ENCODE data around the gene MOCOS.
"Not testable (repeated sequence)": the region's sequence is repeated elsewhere in the genome, so short reads cannot be mapped to it uniquely, and the experiment has no call there.

Gene MOCOS

DNA sequence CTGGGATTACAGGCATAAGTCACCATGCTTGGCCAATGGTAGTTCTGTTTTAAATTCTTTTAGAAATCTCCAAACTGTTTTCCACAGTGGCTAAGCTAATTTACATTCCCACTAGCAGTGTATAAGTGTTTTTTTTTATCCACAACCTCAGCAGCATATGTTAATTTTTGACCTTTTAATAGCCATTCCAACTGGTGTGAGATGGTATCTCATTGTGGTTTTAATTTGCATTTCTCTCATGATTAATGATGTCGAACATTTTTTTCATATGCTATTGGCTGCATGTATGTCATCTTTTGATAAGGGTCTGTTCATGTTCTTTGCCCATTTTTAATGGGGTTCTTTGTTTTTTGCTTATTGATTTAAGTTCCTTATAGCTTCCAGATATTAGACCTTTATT, 20.0 kb downstream of the MOCOS start:
- Mint-ChIP-seq H3K4me1 (ENCODE audit: low read depth) (no peaks in the 10 kb centered on the region), H3K9me3 (peaks cover 6% of the 10 kb centered on the region), H3K27ac (no peak overlapping the region), H3K27me3 (no peaks in the 10 kb centered on the region), H3K4me3 (no peak overlapping the region), H3K36me3 (ENCODE audit: low read depth) (no peaks in the 10 kb centered on the region)

DNA sequence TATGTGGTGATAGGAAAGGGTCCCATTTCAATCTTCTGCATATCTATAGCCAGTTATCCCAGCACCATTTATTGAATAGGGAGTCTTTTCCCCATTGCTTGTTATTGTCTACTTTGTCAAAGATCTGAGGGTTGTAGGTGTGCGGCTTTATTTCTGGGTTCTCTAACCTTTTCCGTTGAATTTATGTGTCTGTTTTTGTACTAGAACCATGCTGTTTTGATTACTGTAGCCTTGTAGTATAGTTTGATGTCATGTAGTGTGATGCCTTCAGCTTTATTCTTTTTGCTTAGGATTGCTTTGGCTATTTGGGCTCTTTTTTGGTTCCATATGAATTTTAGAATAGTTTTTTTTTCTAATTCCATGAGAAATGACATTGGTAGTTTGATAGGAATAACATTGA, 20.7 kb downstream of the MOCOS start:
- H3K27me3 Mint-ChIP-seq; H3K4me1 Mint-ChIP-seq (ENCODE audit: low read depth); H3K9me3 Mint-ChIP-seq; H3K36me3 Mint-ChIP-seq (ENCODE audit: low read depth); H3K4me3 Mint-ChIP-seq; H3K27ac Mint-ChIP-seq: not testable (repeated sequence)

DNA sequence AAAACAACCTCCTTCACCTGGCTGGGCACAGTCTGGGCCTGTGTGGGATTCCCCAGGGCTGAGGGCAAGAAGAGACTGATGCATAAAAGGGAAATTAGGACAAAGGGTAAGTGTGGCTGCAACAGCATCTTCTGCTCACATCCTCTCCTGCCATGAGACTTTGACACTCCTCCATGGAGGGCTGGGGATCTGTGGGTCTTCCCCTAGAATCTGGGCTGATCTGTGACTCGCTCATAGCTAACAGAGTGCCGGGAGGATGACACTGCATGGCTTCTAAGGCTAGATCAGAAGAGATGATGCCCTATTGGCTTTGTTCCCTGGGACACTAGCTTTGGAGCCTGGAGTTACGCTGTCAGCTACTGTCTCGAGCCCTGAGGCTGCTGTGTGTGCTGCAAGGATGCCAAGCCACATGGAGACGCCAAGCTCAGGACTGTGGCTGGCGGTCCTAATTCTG, 24.3 kb downstream of the MOCOS start:
- Mint-ChIP-seq H3K27ac (no peak overlapping the region), H3K4me1 (ENCODE audit: low read depth) (no peaks in the 10 kb centered on the region), H3K4me3 (no peak overlapping the region), H3K9me3 (peaks cover 6% of the 10 kb centered on the region), H3K36me3 (ENCODE audit: low read depth) (no peaks in the 10 kb centered on the region), H3K27me3 (no peaks in the 10 kb centered on the region)

GRCh38 chr18:36212301-36213171, 25.2 kb downstream of the MOCOS start:
- peaks cover 6% of the 10 kb centered on the region for H3K9me3 Mint-ChIP-seq

DNA sequence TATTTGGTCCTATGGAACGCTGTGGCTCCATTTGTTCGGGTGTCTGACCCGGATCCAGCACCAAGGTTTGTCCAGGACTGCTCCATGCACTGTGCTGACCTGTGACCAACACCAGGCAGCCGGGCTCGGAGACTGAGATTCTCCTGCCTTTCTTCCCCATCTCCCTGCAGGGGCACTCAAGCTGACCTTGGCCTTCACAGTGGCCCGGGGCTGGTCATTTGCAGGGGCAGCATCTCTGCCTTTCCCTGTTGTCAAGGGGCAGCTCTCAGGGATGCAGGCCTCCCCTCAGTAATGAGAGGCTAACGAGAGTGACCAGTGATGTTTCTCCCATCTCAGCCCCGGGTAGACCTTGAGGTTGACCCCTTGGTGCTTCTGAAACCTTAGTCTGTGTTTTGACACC, 27.5 kb downstream of the MOCOS start:
- Mint-ChIP-seq H3K4me3 (no peak overlapping the region), H3K4me1 (ENCODE audit: low read depth) (no peaks in the 10 kb centered on the region), H3K9me3 (no peaks in the 10 kb centered on the region), H3K27me3 (no peaks in the 10 kb centered on the region), H3K36me3 (ENCODE audit: low read depth) (no peaks in the 10 kb centered on the region), H3K27ac (no peak overlapping the region)

More at GRCh38 chr18:36212301-36213171, 25.2 kb downstream of the MOCOS start:
- no peaks in the 10 kb centered on the region for H3K4me1 Mint-ChIP-seq (ENCODE audit: low read depth)
- no peaks in the 10 kb centered on the region for H3K27me3 Mint-ChIP-seq
- H3K4me3 Mint-ChIP-seq = no peak overlapping the region
- H3K27ac Mint-ChIP-seq = no peak overlapping the region
- H3K36me3 Mint-ChIP-seq (ENCODE audit: low read depth) = no peaks in the 10 kb centered on the region

GRCh38 chr18:36215577-36215976, 28.3 kb downstream of the MOCOS start:
- Mint-ChIP-seq H3K4me3 (no peak overlapping the region), H3K4me1 (ENCODE audit: low read depth) (no peaks in the 10 kb centered on the region), H3K36me3 (ENCODE audit: low read depth) (no peaks in the 10 kb centered on the region), H3K9me3 (no peaks in the 10 kb centered on the region), H3K27me3 (no peaks in the 10 kb centered on the region), H3K27ac (no peak overlapping the region)

GRCh38 chr18:36217348-36217747, 30.1 kb downstream of the MOCOS start:
- no peaks in the 10 kb centered on the region for H3K4me1 Mint-ChIP-seq (ENCODE audit: low read depth)
- no peaks in the 10 kb centered on the region for H3K36me3 Mint-ChIP-seq (ENCODE audit: low read depth)
- no peak overlapping the region for H3K27ac Mint-ChIP-seq
- no peak overlapping the region for H3K4me3 Mint-ChIP-seq
- no peaks in the 10 kb centered on the region for H3K9me3 Mint-ChIP-seq
- no peaks in the 10 kb centered on the region for H3K27me3 Mint-ChIP-seq

DNA sequence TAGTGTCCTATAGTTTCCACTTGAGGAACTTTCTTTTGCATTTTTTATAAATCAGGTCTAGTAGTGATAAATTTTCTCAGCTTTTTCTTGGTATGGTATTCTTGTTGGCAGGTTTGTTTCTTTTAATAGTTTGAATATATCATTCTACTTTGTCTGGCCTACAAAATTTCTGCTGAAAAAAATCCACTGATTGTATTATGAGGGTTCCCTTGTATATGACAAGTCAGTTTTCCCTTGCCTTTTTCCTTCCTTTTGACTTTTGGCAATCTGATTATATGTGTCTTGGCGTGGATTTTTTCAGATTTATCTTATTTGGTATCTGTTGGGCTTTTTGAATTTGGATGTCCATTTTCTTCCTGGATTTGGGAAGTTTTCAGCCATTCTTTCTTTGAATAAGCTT, 41.9 kb downstream of the MOCOS start:
- no peak overlapping the region for H3K27ac Mint-ChIP-seq
- H3K9me3 Mint-ChIP-seq = peaks cover 29% of the 10 kb centered on the region
- peaks cover 6% of the 10 kb centered on the region for H3K36me3 Mint-ChIP-seq (ENCODE audit: low read depth)
- H3K27me3 Mint-ChIP-seq = peaks cover 22% of the 10 kb centered on the region
- no peaks in the 10 kb centered on the region for H3K4me1 Mint-ChIP-seq (ENCODE audit: low read depth)
- no peak overlapping the region for H3K4me3 Mint-ChIP-seq

GRCh38 chr18:36240510-36240909, 53.2 kb downstream of the MOCOS start:
- Mint-ChIP-seq H3K9me3 (peaks cover 13% of the 10 kb centered on the region), H3K27me3 (peaks cover 25% of the 10 kb centered on the region)
- H3K4me3 Mint-ChIP-seq; H3K36me3 Mint-ChIP-seq (ENCODE audit: low read depth); H3K4me1 Mint-ChIP-seq (ENCODE audit: low read depth); H3K27ac Mint-ChIP-seq: not testable (repeated sequence)

GRCh38 chr18:36241831-36242230, 54.5 kb downstream of the MOCOS start:
- peaks cover 22% of the 10 kb centered on the region for H3K9me3 Mint-ChIP-seq
- H3K27me3 Mint-ChIP-seq = peaks cover 35% of the 10 kb centered on the region
- no peaks in the 10 kb centered on the region for H3K4me1 Mint-ChIP-seq (ENCODE audit: low read depth)

DNA sequence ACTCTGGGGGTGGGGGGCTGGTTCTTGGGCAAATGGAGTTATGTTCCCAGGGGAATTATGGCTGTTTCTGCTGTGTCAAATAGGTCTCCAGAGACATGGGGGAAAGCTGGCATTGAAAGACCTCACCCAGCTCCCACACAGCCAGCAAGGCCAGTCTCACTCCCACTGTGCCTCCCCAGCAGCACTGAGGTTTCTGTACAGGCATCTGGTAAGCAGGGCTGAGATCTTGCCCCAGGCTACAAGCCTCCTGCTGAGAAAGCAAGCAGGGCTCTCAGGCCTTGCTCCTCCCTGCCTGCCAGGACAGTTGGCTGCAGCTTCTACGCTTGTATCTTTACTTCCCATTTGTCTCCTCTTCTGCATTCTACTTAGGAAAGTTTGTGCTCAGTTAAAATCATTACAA, 59.7 kb downstream of the MOCOS start:
- no peak overlapping the region for H3K4me3 Mint-ChIP-seq
- H3K36me3 Mint-ChIP-seq (ENCODE audit: low read depth) = no peaks in the 10 kb centered on the region
- H3K27ac Mint-ChIP-seq = no peak overlapping the region
- peaks cover 25% of the 10 kb centered on the region for H3K9me3 Mint-ChIP-seq
- no peaks in the 10 kb centered on the region for H3K4me1 Mint-ChIP-seq (ENCODE audit: low read depth)
- peaks cover 54% of the 10 kb centered on the region for H3K27me3 Mint-ChIP-seq

More at GRCh38 chr18:36241831-36242230, 54.5 kb downstream of the MOCOS start:
- no peak overlapping the region for H3K27ac Mint-ChIP-seq
- no peaks in the 10 kb centered on the region for H3K36me3 Mint-ChIP-seq (ENCODE audit: low read depth)
- H3K4me3 Mint-ChIP-seq = no peak overlapping the region

DNA sequence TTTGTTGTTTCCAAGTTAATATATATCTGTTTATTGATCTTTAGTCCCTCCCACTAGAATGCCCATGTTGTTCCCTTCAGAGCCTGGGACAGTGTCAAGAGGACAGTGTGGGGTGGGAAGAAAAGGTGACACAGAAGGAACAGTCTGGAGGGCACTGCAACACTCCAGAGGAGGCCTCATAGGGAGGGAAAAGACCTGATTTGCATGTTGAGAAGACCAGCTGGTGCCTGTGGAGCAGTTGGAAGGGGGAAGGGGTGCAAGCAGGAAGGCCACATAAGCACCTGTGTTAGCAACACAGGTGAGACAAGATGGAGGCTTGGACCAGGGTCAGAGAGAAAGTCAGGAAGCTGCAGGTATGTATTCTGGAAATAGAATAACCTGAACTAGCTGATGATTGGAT, 62.1 kb downstream of the MOCOS start:
- no peak overlapping the region for H3K27ac Mint-ChIP-seq
- H3K4me1 Mint-ChIP-seq (ENCODE audit: low read depth) = no peaks in the 10 kb centered on the region
- no peaks in the 10 kb centered on the region for H3K36me3 Mint-ChIP-seq (ENCODE audit: low read depth)
- no peak overlapping the region for H3K4me3 Mint-ChIP-seq
- peaks cover 19% of the 10 kb centered on the region for H3K9me3 Mint-ChIP-seq
- peaks cover 39% of the 10 kb centered on the region for H3K27me3 Mint-ChIP-seq

- Mint-ChIP-seq H3K36me3 (ENCODE audit: low read depth) (no peaks in the 10 kb centered on the region), H3K4me3 (no peak overlapping the region), H3K27ac (no peak overlapping the region), H3K9me3 (peaks cover 10% of the 10 kb centered on the region), H3K4me1 (ENCODE audit: low read depth) (no peaks in the 10 kb centered on the region), H3K27me3 (peaks cover 30% of the 10 kb centered on the region)
Observed at GRCh38 chr18:36250827-36251226, 63.5 kb downstream of the MOCOS start.

DNA sequence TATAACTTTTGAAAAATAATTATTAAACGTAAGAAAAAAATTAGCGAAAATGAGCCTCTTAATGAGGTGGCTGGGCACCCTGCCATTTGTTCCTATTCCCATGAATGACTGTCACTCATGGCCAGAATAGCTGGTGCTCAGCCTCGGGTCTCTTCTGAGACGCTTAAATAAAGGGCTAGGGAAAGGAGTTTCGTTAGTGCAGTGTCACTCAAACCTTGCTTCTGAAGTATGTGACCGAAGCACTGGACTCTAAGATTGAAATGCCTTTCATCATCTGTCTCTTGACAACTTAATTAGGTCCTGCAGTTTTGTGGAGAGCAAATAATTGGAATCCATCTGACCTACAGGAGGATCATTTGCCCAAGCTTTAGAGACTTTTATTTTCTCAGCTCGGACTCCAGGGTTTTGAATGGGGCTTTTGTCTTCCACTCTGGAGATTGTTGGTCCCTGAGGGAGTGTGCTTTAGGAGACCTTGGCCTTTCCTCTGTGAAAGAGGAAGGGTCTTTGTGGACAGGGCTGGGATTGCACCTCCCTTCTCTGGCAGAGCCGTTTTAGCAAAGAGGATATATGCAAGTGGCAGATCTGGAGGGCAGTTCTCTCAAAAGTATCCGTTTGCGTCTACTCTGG, 67.9 kb downstream of the MOCOS start:
- no peaks in the 10 kb centered on the region for H3K9me3 Mint-ChIP-seq
- no peak overlapping the region for H3K4me3 Mint-ChIP-seq
- H3K36me3 Mint-ChIP-seq (ENCODE audit: low read depth) = no peaks in the 10 kb centered on the region
- no peaks in the 10 kb centered on the region for H3K4me1 Mint-ChIP-seq (ENCODE audit: low read depth)
- peaks cover 8% of the 10 kb centered on the region for H3K27me3 Mint-ChIP-seq
- no peak overlapping the region for H3K27ac Mint-ChIP-seq

- Mint-ChIP-seq H3K36me3 (ENCODE audit: low read depth) (no peaks in the 10 kb centered on the region), H3K27ac (no peak overlapping the region), H3K4me1 (ENCODE audit: low read depth) (no peaks in the 10 kb centered on the region), H3K4me3 (no peak overlapping the region), H3K9me3 (no peaks in the 10 kb centered on the region), H3K27me3 (peaks cover 8% of the 10 kb centered on the region)
Observed at GRCh38 chr18:36256094-36256493, 68.8 kb downstream of the MOCOS start.

Measured in stimulated activated naive CD8-positive, alpha-beta T cell treated with anti-CD3 and anti-CD28 coated beads, Interleukin-15, Interleukin-2, amounts not matched to agents 100 ng/mL and 50 ng/mL, for 24 hours (primary cell).